ENCODE results near the gene ZAP70.

The ZAP70 gene

GRCh38 chr2:97733341-97734035 is 20.1 kb downstream of the ZAP70 start:
- DNase-seq (ENCODE audit: low read depth in 3 of 3): no peak

DNA sequence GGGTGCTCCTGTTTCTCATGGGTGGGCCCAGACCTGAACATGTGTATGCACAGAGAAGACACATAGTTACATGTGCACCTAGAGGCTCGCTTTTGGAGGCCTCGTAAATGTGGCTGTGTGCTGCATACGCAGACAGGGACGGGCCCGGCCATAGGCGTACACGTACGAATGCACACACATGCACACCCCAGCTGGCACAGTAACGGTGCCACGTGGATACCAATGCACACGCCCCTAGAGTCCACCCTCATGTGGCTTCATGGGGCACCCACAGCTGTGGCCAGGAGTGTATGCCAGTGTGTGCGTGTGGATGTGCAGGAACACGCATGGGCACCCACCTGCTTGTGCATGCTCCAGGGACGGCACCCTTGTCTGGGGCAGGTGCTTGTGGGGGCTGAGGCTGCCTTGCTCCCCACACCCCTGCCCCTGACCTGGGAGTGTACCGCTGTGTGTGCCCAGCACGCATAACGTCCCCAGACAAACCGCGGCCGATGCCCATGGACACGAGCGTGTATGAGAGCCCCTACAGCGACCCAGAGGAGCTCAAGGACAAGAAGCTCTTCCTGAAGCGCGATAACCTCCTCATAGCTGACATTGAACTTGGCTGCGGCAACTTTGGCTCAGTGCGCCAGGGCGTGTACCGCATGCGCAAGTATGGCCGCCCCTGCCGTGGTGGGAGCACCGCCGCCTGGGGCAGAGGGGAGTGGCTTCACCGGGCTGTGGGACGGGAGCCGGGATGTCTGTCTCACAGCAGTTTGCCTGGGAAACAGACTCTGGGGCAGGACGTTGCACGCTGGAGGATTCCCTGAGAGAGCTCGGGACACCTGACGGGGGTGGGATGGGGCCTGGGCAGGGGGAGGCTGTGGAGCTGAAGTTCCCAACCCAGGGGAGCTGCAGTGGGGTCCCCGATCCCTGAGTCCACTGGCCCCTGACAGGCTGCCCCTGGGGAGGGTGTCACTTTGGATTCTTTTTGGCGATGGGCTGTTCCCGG is 21.0 kb downstream of the ZAP70 start:
- DNase-seq (ENCODE audit: low read depth in 3 of 3): no peak

DNA sequence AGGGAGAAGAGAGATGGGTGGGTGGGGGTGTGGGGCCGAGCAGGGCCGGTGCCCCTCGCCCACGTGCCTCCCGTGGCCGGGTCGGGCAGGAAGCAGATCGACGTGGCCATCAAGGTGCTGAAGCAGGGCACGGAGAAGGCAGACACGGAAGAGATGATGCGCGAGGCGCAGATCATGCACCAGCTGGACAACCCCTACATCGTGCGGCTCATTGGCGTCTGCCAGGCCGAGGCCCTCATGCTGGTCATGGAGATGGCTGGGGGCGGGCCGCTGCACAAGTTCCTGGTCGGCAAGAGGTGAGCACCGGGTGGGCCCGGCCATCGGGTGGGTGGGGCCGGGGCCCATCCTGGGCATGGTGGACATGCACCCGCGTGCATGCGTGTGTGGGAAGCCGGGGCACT is 21.8 kb downstream of the ZAP70 start:
- no peak for DNase-seq (ENCODE audit: low read depth in 3 of 3)

GRCh38 chr2:97736185-97736584 is 22.8 kb downstream of the ZAP70 start:
- DNase-seq (ENCODE audit: low read depth in 3 of 3): no peak

GRCh38 chr2:97736608-97737330 is 23.4 kb downstream of the ZAP70 start:
- no peak for DNase-seq (ENCODE audit: low read depth in 3 of 3)

- no peak for DNase-seq (ENCODE audit: low read depth in 3 of 3)
These were observed 24.2 kb downstream of the ZAP70 start for GRCh38 chr2:97737421-97738178.

DNA sequence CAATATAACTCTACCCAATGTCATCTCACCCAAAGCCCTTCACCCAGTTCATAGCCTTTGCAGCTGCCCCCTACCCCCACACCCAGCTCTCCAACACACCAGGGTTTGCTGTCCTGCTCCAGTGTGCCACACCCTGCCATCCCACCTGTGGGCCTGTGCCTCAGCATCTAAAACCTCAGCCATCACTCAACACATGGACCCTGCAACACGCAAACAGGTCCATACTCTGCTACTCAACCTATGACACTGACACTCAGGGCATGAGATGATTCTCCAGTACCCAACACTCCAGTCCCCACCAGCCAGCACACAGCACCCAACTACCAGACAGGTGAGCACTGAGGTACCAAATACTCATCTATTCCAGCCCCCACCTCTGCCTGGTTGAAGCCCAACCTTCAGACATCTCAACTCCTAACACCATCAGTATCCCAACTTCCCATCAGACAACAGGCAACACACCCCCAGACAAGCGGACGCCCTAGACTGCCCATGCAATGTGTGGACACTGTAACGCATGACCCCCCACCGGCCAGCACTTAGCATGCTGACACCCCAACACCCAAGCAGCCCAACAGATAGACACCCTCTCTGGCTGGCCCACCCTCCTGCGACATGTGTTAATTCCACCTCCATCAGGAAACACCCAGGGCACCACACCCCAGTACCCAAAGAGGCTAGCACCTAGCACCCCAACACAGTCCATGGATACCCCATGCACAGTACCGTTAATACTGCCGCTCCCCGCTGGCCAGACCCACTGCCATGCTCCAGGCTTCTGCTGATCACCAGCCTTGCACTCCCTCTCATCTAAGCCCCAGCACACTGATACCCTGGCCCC is 25.0 kb downstream of the ZAP70 start:
- no peak for DNase-seq (ENCODE audit: low read depth in 3 of 3)

DNA sequence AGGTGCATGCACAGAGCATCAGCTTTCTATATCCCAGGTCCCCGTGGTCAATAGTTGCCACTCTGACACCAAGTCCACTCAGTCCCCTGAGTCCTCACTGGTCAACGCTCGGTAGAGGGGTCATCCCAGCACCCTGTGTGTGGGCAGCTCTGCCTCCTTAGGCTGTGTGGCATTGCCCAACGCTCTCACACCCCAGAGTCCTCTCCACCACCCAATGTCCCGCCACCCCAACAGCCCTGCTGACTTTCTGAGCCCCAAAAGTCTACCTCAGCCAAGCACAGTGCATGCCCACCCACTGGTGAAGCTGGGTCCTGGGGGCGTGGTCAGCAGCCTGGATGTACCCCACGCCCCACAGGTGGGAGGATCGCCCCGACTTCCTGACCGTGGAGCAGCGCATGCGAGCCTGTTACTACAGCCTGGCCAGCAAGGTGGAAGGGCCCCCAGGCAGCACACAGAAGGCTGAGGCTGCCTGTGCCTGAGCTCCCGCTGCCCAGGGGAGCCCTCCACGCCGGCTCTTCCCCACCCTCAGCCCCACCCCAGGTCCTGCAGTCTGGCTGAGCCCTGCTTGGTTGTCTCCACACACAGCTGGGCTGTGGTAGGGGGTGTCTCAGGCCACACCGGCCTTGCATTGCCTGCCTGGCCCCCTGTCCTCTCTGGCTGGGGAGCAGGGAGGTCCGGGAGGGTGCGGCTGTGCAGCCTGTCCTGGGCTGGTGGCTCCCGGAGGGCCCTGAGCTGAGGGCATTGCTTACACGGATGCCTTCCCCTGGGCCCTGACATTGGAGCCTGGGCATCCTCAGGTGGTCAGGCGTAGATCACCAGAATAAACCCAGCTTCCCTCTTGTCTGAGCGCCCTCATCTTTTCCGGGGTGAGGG is 25.9 kb downstream of the ZAP70 start:
- no peak for DNase-seq (ENCODE audit: low read depth in 3 of 3)

DNA sequence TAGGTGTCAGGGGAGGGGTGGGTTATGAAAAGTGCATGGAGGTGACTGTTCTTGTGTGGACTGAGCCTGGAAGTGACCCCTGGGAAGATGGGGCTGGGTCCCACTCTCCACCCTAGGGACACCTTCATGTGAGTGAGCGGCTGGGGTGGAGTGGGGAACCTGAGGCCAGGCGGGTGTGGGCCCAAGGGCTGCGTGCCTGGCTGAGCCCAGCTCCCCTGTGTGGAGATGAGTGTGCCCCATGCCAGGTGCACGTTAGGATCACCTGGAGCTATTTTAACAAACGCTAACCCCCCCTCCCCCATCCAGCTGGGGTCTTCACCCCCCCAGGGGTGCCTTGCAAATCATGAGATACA is 26.5 kb downstream of the ZAP70 start:
- no peak for DNase-seq (ENCODE audit: low read depth in 3 of 3)

- no peak for DNase-seq (ENCODE audit: low read depth in 3 of 3)
These were observed 27.3 kb downstream of the ZAP70 start for GRCh38 chr2:97740590-97741182.

DNA sequence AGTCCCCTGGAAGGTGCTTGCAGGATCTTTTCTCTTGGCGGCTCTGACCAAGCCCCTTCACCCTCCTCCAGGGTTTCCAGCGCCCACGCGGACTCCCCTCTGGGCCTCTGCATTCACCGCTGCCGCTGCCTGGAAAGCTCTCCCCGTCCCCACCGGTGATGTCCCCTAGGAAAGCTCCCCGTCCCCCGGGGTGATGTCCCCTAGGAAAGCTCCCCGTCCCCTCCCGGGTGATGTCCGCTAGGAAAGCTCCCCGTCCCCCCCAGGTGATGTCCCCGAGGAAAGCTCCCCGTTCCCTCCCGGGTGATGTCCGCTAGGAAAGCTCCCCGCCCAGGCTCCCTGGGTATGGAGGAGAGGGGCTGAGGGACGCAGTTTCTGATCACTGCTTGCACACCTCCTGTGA is 27.9 kb downstream of the ZAP70 start:
- DNase-seq (ENCODE audit: low read depth in 3 of 3): no peak

DNA sequence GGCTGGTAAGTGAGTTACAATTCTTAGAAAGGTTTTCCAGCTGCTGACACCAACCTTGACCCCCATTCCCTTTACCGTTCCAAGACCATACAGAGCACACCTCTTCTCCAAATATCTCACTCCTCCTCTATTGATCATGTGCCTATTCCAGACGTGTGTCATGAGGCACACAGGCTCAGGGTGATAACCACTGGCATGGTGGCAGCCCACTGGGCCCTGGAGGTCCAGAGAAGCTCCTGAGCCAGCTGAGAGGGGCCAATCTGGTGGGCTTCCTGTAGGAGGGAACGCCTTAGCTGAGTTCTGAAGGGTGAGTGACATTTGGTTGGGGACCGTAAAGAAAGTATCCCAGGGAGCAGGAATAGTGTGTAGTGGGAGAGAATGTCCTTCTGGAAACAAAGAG is 28.3 kb downstream of the ZAP70 start:
- DNase-seq (ENCODE audit: low read depth in 3 of 3): no peak

DNA sequence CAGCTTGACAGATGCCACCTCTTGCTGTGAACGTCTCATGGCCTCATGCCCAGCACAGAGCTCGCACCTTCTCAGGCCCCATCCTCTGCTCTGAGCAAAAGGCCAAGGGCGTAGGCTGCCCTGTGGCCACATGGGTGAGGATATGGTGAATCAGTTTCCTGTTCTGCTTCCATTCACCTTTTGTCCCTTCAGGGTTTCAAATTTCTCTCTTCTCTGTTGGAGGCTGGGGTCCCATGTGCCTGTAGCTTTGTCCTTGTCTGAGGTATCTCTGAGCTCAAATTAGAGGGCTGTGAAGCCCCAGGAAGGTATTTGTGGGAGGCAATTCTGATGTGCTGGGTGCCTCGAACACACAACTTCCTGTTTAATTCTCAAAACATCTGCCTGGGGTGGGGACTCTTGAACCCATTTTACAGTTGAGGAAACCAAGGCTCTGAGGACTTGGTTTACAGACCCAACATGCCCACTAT is 29.0 kb downstream of the ZAP70 start:
- no peak for DNase-seq (ENCODE audit: low read depth in 3 of 3)

DNA sequence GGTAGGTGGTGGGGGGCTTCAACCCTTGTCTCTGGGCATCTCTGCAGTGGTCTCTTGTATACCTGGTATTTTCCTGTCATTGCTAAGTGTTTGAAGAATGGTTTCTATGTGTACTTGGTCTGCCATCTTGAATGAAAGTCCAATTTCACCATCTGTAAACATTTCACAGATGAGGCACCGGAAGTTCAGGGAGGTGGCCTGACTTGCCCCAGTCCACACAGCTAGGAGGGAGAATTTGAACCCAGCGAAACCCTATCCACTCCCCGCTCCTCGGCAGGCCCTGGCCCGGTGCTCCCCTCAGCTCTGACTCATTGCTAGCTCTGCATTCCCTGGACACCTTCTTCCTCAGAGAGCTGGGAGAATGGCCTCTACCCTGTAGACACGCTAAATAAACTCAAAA is 30.5 kb downstream of the ZAP70 start:
- DNase-seq (ENCODE audit: low read depth in 3 of 3): no peak

DNA sequence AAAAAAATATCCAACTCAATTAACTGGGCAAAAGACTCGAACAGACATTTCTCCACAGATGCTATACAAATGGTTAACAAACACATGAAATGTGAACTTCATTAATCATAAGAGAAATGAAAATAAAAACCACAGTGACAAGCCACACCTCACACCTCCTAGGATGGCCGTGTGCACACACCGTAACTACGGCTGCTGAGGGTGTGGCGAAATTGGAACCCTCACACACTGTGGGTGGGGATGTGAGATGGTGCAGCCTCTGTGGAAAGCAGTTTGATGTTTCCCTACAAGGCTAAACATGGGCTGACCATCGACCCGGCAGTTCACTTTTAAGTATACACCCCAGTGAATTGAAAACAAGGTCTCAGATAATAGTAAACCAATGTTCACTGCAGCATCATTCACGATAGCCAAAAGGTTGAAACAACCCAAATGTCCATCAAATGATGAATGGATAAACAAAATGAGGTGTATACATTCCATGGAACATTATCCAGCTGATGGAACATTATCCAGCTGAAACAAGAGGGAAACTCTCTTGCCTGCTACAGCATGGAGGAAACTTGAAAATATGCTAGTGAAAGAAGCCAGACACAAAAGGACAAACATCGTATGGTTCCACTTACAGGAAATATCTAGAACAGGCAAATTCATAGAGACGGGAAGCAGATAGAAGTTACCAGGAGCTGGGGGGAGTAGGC is 32.2 kb downstream of the ZAP70 start:
- DNase-seq (ENCODE audit: low read depth in 3 of 3): no peak

DNA sequence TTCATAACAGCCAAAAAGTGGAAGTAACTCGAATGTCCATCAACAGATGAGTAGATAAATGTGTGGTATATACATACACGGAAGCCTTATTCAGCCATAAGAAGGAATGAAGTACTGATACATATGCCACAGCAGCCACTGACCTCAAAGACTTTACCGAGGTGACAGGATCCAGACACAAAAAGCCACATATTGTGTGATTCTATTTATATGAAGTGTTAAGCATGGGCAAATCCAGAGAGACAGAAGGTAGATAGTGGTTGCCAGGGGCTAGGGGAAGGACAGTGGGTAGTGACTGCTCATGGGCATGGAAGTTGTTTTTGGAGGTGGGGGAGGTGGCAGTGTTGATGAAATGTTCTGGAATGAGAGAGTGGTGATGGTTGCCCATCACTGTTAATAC is 33.9 kb downstream of the ZAP70 start:
- no peak for DNase-seq (ENCODE audit: low read depth in 3 of 3)

GRCh38 chr2:97747716-97748115 is 34.3 kb downstream of the ZAP70 start:
- no peak for DNase-seq (ENCODE audit: low read depth in 3 of 3)

GRCh38 chr2:97749581-97749980 is 36.2 kb downstream of the ZAP70 start:
- DNase-seq (ENCODE audit: low read depth in 3 of 3): no peak

- no peak for DNase-seq (ENCODE audit: low read depth in 3 of 3)
These were observed 36.6 kb downstream of the ZAP70 start for GRCh38 chr2:97750017-97750416.

Measured in stimulated activated CD4-positive, alpha-beta T cell treated with anti-CD3 and anti-CD28 coated beads, TNF-alpha, amount 100 ng/mL, for 4 hours (primary cell).